Keratinocyte (primary cell): ENCODE measurements around the gene SEMA3C. TPM values are rescaled to one million over a fixed set of nuclear protein-coding genes. Genes with fewer than 3 reads are reported as not detected.
A peak's percentile ranks its signal among the peaks of the same experiment; 100 is the strongest.

Source experiments
- DNase-seq: peaks from one replicate; pipeline ENCODE4 v3.0.0-alpha.2; 2011; ENCODE audit warnings: low read depth, missing footprints, low spot score
- FAIRE-seq: peaks from 2 replicates; lab custom pipeline; 2011; peaks lifted over from hg19 to GRCh38; lab: Jason Lieb, UNC
- H2AFZ ChIP-seq: 2 replicates; pipeline ENCODE4 v1.6.0; 2012; ENCODE audit warnings: low read length, control low read depth, inconsistent platforms; ENCODE audit not compliant: control insufficient read depth
- H3K27ac ChIP-seq: 2 replicates; pipeline ENCODE4 v1.5.1; 2011; ENCODE audit warnings: low read length; ENCODE audit not compliant: control insufficient read depth, insufficient read depth
- H3K27me3 ChIP-seq: 3 replicates; pipeline ENCODE4 v1.6.0; 2011; ENCODE audit warnings: low read length; ENCODE audit not compliant: control insufficient read depth, insufficient read depth; ENCODE audit errors: extremely low read depth
- H3K36me3 ChIP-seq, 2 experiments: 2 replicates in 1 of 2; 3 replicates in 1 of 2; pipeline ENCODE4 v1.5.1; 2011; ENCODE audit warnings: low read length in 2 of 2, mild to moderate bottlenecking in 1 of 2; ENCODE audit not compliant: control insufficient read depth in 2 of 2, insufficient read depth in 2 of 2; ENCODE audit errors: extremely low read depth in 1 of 2
- H3K4me1 ChIP-seq: 3 replicates; pipeline ENCODE4 v1.5.1; 2011; ENCODE audit warnings: low read length; ENCODE audit not compliant: control insufficient read depth, insufficient read depth; ENCODE audit errors: extremely low read depth
- H3K4me2 ChIP-seq: 3 replicates; pipeline ENCODE4 v1.6.0; 2011; ENCODE audit warnings: low read depth, low read length; ENCODE audit not compliant: control insufficient read depth, insufficient read depth; ENCODE audit errors: extremely low read depth
- H3K4me3 ChIP-seq, 3 experiments: fragments of 200-600 bp in 1 of 3; sonication (generic) in 1 of 3; 2 replicates in 2 of 3; 3 replicates in 1 of 3; pipeline ENCODE4 v1.5.1; 2011 to 2016; ENCODE audit warnings: low read length in 3 of 3, mild to moderate bottlenecking in 3 of 3, control low read depth in 2 of 3, inconsistent platforms in 1 of 3, low read depth in 1 of 3, mixed read lengths in 1 of 3, mixed run types in 1 of 3, moderate library complexity in 1 of 3; ENCODE audit not compliant: control insufficient read depth in 2 of 3, insufficient read depth in 2 of 3; ENCODE audit errors: extremely low read depth in 1 of 3
- H3K79me2 ChIP-seq: 2 replicates; pipeline ENCODE4 v1.6.0; 2012; ENCODE audit warnings: low read length; ENCODE audit not compliant: control insufficient read depth, insufficient read depth
- H3K9ac ChIP-seq: 3 replicates; pipeline ENCODE4 v1.6.0; 2011; ENCODE audit warnings: low read length; ENCODE audit not compliant: control insufficient read depth, insufficient read depth; ENCODE audit errors: extremely low read depth
- H3K9me1 ChIP-seq: 3 replicates; pipeline ENCODE4 v1.6.0; 2011; ENCODE audit warnings: low read length; ENCODE audit not compliant: control insufficient read depth, insufficient read depth; ENCODE audit errors: extremely low read depth
- H3K9me3 ChIP-seq: 2 replicates; pipeline ENCODE4 v1.5.1; 2012; ENCODE audit warnings: low read depth, low read length; ENCODE audit not compliant: control insufficient read depth
- H4K20me1 ChIP-seq: 3 replicates; pipeline ENCODE4 v1.6.0; 2011; ENCODE audit warnings: low read length; ENCODE audit not compliant: control insufficient read depth, insufficient read depth; ENCODE audit errors: extremely low read depth
- CTCF ChIP-seq, 3 experiments: IDR thresholded peaks in 1 of 3; conservative IDR thresholded peaks in 1 of 3; optimal IDR thresholded peaks in 1 of 3; 2 replicates in 2 of 3; 3 replicates in 1 of 3; pipeline versions ENCODE3 to v1.5.1; 2011; ENCODE audit warnings: low read length in 3 of 3, mild to moderate bottlenecking in 3 of 3, moderate library complexity in 2 of 3, control low read depth in 1 of 3, inconsistent platforms in 1 of 3; ENCODE audit not compliant: insufficient read depth in 2 of 3; ENCODE audit errors: extremely low read depth in 1 of 3
- EZH2 ChIP-seq: IDR thresholded peaks from one replicate; pipeline ENCODE4 v1.6.1; 2012; ENCODE audit warnings: inconsistent platforms, mild to moderate bottlenecking, low read length, moderate library complexity
- dilution Hi-C: fragments of 300-500 bp; cut with MboI; formaldehyde crosslinking; loops from one replicate; pipeline ENCODE4 v1.7.0; 2020; ENCODE audit warnings: low sequenced_read_pairs; ENCODE audit not compliant: extremely low pct_ligation_motif_present
- polyA plus RNA-seq, 5 experiments: library from polyadenylated mRNA; depleted of rRNA in 3 of 5; stranded (reverse) in 3 of 5; stranded (forward) in 1 of 5; unstranded in 1 of 5; fragments of >200 nt; gene quantifications; 1 replicate in 1 of 5; 2 replicates in 3 of 5; 3 replicates in 1 of 5; pipeline versions ENCODE4 v1.2.1 to v1.2.3, GENCODE V29; 2011 to 2012; ENCODE audit warnings: missing spikeins in 2 of 5, low read depth in 1 of 5, low replicate concordance in 1 of 5

The SEMA3C gene
- polyA plus RNA-seq, 1 donor (not counting 4 experiments of a cell fraction or from before 2014, with no cell fraction given): 142 TPM

- TF ChIP-seq CTCF (optimal IDR thresholded peaks at IDR 0.05 in 1 of 3, IDR thresholded peaks at IDR 0.05 in 1 of 3, conservative IDR thresholded peaks at IDR 0.05 in 1 of 3; ENCODE audit: extremely low read depth in 1 of 3, insufficient read depth in 2 of 3, low read length in 3 of 3) (no peak), EZH2 (no peak)
- Histone ChIP-seq H3K9ac (no peak overlapping the region), H2AFZ (no peak overlapping the region), H3K9me1 (no peaks in the 10 kb centered on the region), H3K36me3 (no peaks in the 10 kb centered on the region), H4K20me1 (no peaks in the 10 kb centered on the region), H3K4me3 (no peak overlapping the region), H3K79me2 (no peaks in the 10 kb centered on the region), H3K27ac (no peak overlapping the region), H3K4me2 (no peak overlapping the region), H3K9me3 (no peaks in the 10 kb centered on the region), H3K27me3 (no peaks in the 10 kb centered on the region), H3K4me1 (peaks cover 18% of the 10 kb centered on the region)
- dilution Hi-C loops: no loop called here
- no peak for DNase-seq
- no peak for FAIRE-seq
Observed at GRCh38 chr7:80935991-80936780, 17.3 kb upstream of the SEMA3C start.

GRCh38 chr7:80934321-80934720, 15.5 kb upstream of the SEMA3C start:
- Histone ChIP-seq H3K36me3 (no peaks in the 10 kb centered on the region), H4K20me1 (no peaks in the 10 kb centered on the region), H3K9me1 (no peaks in the 10 kb centered on the region), H3K27me3 (no peaks in the 10 kb centered on the region), H3K4me1 (peaks cover 13% of the 10 kb centered on the region), H3K4me3 (no peak overlapping the region), H2AFZ (peak overlapping the region; percentile 34), H3K79me2 (no peaks in the 10 kb centered on the region), H3K27ac (no peak overlapping the region), H3K9me3 (no peaks in the 10 kb centered on the region), H3K9ac (no peak overlapping the region), H3K4me2 (no peak overlapping the region)
- no peak for FAIRE-seq
- dilution Hi-C loops: no loop called here
- no peak for DNase-seq
- TF ChIP-seq EZH2: no peak
- no peak for TF ChIP-seq CTCF (optimal IDR thresholded peaks at IDR 0.05 in 1 of 3, IDR thresholded peaks at IDR 0.05 in 1 of 3, conservative IDR thresholded peaks at IDR 0.05 in 1 of 3; ENCODE audit: extremely low read depth in 1 of 3, insufficient read depth in 2 of 3, low read length in 3 of 3)
